ENCODE data around the gene PDS5A. TPM values are rescaled to one million over a fixed set of nuclear protein-coding genes. Genes with fewer than 3 reads are reported as not detected.
A peak's percentile ranks its signal among the peaks of the same experiment; 100 is the strongest.

PDS5A gene
- total RNA-seq, 1 donor, result 78.4 TPM

GRCh38 chr4:39937683-39938268 lies 39.9 kb downstream of the PDS5A start:
- no peak for DNase-seq (ENCODE audit: low read depth)
- TF ChIP-seq CTCF (IDR thresholded peaks at IDR 0.05; ENCODE audit: insufficient read depth, low read length), result no peak
- no peak overlapping the region for H3K4me3 ChIP-seq (ENCODE audit: low read depth, low read length)

- TF ChIP-seq CTCF (IDR thresholded peaks at IDR 0.05; ENCODE audit: insufficient read depth, low read length), result no peak
- DNase-seq (ENCODE audit: low read depth), result no peak
- no peak overlapping the region for H3K4me3 ChIP-seq (ENCODE audit: low read depth, low read length)
Measured at GRCh38 chr4:39936565-39937418, 40.9 kb downstream of the PDS5A start.

GRCh38 chr4:39933671-39934590 lies 43.8 kb downstream of the PDS5A start:
- no peak overlapping the region for H3K4me3 ChIP-seq (ENCODE audit: low read depth, low read length)
- peak; percentile 76 for DNase-seq (ENCODE audit: low read depth)
- no peak for TF ChIP-seq CTCF (IDR thresholded peaks at IDR 0.05; ENCODE audit: insufficient read depth, low read length)

GRCh38 chr4:39932776-39933402 lies 44.8 kb downstream of the PDS5A start:
- DNase-seq (ENCODE audit: low read depth), result no peak
- H3K4me3 ChIP-seq (ENCODE audit: low read depth, low read length), result no peak overlapping the region
- TF ChIP-seq CTCF (IDR thresholded peaks at IDR 0.05; ENCODE audit: insufficient read depth, low read length), result no peak

GRCh38 chr4:39931441-39931901 lies 46.2 kb downstream of the PDS5A start:
- no peak for TF ChIP-seq CTCF (IDR thresholded peaks at IDR 0.05; ENCODE audit: insufficient read depth, low read length)
- DNase-seq (ENCODE audit: low read depth), result no peak
- H3K4me3 ChIP-seq (ENCODE audit: low read depth, low read length), result no peak overlapping the region

GRCh38 chr4:39928538-39928937 lies 49.2 kb downstream of the PDS5A start:
- no peak for DNase-seq (ENCODE audit: low read depth)
- TF ChIP-seq CTCF (IDR thresholded peaks at IDR 0.05; ENCODE audit: insufficient read depth, low read length), result no peak
- H3K4me3 ChIP-seq (ENCODE audit: low read depth, low read length), result no peak overlapping the region
